GM18861 (cell line): ENCODE results near the gene SAXO2.
"Not testable (repeated sequence)": the region's sequence is repeated elsewhere in the genome, so short reads cannot be mapped to it uniquely, and the experiment has no call there.

Experiments
- ATAC-seq: cut with Tn5 transposase; IDR thresholded peaks from one replicate; pipeline ENCODE4 v1.9.1; 2021; ENCODE audit not compliant: unreplicated experiment

SAXO2 gene

DNA sequence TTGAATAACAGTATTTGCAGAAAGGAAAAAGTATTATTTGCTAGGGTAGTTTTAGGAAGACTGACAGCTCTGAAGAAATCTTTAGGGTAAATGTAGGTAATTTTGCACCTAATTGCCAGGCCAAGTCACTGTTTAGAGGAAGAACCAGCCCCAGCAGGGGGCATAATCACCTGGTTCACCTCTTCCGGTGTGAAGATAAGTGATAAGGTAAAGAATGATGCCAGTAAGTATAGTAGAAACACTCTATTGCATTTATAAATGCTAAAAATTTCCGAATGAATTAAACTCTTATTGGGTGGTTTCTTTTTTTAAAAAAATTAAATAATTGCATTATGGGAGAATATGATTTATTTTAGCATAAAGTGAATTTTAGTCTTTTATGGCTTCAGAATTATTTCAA lies 21.8 kb downstream of the SAXO2 start:
- ATAC-seq = not testable (repeated sequence)

DNA sequence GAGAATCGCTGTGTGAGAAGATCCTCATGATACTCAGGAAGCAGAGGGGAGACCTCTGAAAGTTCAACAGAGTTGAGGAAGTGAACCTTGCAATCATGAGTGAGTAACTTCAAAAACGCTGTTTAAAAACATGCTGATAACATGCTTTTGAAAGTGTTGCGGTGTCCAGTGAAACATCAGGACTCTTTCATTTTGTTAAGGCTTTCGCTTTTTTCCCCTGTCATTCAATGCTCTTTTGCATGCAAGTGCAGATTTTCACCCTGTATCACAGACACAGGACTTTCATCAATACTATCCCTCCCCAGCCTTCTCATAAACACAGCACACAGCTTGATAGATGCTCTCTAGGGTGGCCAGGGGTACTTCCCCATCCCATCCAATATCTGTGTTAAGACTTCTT lies 23.9 kb downstream of the SAXO2 start:
- ATAC-seq = peak; percentile 88

DNA sequence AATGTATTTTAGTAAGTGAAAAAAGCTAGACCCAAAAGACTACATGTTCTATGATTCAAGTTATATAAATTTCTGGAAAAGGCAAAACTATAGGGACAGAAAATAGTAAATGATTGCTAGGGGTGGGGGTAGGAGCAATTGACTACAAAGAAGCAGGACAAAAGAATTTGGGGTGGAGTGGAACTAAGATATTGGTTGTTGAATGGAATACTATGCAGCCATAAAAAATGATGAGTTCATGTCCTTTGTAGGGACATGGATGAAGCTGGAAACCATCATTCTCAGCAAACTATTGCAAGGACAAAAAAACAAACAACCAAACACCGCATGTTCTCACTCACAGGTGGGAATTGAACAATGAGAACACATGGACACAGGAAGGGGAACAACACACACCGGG lies 25.6 kb downstream of the SAXO2 start:
- ATAC-seq = not testable (repeated sequence)

DNA sequence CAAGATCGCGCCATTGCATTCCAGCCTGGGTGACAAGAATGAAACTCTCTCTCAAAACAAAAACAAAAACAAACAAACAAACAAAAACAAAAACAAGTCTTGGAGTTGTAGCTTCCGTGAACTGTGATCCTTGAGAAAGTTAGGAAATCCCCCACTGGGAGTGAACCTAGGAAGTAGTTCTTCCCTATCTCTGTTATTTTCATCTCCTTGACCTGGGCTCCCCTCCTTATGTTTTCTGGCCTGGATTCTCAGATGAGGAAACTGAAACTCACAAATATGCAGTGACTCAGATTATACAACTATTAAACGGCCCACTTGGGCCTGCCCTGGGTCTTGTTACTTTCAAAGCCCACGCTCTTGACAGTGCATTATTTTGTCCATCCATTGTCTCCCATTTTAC lies 29.7 kb downstream of the SAXO2 start:
- ATAC-seq = no peak

DNA sequence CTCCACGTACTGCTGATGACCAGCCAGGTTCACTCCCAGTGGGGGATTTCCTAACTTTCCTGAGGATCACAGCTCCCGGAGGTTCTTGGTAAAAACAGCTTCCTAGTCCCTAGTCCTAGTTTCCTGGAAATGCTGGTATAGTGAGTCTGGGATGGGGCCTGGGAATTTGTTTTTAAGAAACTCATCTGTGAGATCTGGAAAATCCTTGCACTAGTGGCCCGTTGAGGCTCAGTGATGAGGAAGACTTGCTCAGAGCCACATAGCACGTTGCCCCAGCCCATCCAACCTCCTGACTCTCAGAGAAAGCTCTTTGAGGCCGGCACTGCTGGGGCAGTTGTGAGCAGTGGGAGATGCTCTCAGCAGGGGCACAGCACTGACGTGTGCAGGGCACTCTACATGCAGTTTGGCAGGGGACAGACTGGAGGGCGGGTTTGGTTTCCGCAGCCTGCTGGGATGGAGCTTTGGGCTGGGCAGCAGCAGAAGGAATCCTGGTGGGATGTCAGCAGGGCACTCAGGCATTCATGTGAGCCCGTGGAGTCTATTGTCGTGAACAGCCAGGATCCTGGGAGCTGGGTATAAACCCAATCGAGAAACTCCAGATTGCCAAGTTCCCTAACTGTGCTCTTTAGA lies 31.6 kb downstream of the SAXO2 start:
- no peak for ATAC-seq

DNA sequence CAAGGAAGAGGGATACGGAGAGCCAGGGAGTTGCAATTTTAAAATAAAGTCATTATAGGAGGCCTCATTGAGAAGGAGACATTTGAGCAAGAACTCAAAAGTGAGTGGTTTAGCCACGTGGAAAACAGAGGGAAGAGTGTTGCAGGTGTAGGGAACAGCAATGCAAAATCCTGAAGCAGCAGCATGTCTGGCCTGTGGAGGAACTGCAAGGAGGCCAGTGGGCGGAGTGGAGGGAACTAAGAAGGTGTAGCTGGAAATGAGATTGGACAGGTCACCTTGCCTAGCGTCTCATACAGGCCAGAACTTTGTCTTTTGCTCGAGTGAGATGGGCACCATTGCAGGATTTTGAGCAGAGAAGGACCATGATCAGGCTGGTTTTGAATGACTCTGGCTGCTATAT lies 34.9 kb downstream of the SAXO2 start:
- no peak for ATAC-seq

DNA sequence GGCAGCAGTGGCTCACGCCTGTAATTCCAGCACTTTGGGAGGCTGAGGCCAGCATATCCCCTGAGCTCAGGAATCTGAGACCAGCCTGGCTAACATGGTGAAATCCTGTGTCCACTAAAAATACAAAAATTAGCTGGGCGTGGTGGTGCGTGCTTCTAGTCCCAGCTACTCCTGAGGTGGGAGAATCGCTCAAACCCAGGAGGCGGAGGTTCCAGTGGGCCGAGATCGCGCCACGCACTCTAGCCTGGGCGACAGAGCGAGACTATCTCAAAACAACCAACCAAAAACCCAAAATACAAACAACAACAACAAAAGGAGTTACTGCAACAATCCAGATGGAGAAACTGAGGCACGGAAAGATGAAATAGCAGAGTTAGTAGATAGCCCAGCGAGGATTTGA lies 35.4 kb downstream of the SAXO2 start:
- ATAC-seq = no peak

DNA sequence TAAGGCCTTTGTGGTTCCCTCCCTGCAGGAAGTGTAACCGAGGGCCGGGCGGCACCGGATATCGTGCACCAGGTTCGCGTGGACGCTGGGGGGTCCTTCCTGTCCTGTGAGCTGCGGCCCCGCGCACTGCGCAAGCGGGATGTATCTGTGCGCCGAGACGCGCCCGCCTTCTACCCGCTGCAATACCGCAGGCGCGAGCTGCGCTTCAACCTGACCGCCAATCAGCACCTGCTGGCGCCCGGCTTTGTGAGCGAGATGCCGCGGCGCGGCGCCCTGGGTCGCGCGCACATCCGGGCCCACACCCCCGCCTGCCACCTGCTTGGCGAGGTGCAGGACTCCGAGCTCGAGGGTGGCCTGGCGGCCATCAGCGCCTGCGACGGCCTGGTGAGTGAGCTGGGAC lies 35.9 kb downstream of the SAXO2 start:
- ATAC-seq = no peak

DNA sequence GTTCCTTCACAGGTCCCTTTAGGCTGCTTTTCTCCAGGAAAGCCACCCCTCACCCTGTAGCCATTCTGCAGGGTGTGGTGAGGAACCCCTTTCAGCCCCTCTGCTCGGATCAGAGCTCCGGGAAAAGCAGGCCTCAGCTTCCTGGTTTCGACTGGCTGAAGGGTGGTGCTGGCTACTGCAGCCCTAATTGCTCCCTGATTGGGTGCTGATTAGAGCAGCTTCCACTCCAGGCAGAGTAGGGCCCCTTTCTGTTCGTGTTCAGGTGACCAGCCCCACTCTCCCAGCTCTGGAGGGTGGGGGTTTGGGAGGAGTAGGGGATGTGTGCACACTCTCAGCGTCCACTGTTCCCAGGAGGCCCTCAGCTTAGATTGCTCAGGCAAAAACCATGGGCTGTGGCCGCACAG lies 36.9 kb downstream of the SAXO2 start:
- ATAC-seq = not testable (repeated sequence)

DNA sequence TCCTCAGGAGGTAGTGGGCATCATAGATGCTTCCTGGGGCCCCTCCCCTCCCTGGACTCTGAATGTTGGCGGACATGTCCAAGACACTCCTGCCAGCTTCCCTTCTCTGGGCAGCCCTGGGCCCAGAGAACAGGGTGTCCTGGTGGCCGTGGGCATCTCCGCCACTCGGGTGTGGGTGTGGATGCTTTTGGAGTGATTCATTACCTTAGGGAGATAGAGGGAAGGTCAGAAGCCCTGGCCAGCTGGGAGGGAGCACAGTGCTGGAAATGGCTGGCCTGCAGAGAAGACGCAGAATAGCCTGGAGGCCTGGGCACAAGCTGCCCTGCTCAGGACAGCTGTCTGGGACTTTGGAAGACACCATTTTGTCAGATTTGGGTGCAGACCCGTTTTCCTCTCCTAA lies 37.7 kb downstream of the SAXO2 start:
- not testable (repeated sequence) for ATAC-seq

DNA sequence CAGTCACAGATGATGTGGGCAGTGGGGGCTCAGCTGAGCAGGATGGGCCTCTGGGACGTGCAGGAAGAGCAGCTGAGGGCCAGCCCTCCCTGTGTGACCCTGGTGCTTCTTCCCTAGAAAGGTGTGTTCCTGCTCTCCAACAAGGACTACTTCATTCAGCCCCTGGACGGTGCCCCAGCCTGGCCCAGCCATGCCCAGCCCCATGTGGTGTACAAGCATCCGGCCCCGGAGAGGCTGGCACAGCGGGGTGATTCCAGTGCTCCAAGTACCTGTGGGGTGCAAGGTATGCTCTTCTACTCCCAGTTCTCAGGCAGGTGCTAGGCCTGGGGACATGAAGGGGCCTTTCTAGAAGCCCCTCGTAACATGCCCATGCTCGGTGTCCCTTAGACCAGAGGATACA lies 38.3 kb downstream of the SAXO2 start:
- no peak for ATAC-seq

DNA sequence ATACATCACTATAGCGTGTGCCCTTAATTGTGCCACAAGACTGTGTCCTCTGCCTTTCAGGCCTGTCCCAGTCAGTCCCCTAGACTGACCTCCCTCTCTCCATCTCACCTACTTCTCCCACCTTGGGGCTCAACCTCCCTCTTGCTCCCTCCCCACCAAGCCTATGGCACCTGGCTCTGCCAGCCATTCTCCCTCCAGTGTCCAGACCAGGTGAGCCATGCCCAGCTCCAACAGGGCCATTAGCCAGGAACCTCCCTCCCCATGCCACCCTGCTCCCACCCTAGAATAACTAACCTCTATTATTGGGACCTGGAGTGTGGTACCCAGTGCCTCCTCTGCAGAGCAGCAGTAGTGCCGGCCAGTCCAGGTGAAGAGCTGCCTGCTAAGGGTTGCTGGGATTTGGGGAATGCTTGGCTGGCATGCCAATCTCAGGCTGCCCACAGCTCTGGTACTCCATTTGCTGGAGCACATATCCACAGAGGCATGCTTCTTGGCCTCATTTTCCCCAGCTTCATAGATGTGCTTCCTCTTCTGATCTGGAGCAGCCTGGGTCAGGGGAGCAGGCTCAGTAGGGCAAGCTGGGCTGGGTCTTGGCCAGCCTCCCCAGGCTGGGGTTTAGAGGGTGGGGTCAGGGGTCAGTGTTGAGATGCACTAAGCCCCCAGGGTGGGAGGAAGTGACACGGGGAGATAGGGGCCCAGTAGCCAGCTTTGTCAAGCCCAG lies 38.8 kb downstream of the SAXO2 start:
- ATAC-seq = no peak

DNA sequence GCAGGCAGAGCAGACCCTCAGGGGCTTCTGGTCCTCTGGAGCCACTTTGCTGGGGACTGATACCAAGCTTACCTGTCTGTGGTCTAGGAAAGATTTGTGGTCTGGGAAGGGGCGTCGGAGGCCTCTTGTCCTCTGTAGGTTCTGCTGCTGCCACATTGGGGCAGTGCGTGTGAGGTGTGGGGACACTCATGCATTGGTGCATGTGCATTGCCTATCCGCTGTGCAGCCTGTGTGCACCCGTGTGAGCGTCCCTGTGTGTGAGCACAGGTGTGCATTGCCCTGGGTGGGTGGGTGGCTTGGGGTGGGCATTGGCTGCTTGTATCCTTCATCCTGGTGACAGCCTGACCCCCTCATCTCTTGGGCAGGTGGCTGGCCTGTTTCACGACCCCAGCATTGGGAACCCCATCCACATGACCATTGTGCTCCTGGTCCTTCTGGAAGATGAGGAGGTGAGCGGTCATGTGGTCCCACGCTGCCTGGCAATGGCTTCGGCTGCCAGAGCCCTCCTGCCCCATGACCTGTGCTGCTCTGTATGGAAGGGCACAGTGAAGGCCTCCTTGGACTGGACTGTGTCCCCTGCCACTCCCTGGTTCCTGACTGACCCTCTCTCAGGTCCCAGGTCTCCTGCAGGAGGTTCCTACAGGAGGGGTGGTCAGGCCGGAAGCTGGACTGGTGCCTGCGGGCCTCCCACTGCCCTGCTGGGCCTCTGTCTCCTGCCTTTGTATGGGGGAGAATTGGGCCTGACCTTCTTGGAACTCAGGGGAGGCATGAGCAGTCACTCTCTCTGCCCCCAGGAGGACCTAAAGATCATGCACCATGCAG lies 41.5 kb downstream of the SAXO2 start:
- no peak for ATAC-seq

DNA sequence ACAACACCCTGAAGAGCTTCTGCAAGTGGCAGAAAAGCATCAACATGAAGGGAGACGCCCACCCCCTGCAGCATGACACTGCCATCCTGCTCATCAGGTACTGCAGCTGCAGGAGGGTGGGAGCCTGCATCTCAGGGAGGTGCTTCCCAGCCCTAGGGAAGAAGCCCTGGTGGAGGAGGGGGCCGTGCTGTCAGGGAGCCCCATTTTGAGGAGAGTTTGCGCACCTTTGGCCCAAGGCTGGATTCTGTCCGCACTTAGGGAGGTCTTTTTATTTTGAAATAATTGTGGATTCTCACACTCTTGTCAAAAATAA lies 42.1 kb downstream of the SAXO2 start:
- ATAC-seq = no peak

DNA sequence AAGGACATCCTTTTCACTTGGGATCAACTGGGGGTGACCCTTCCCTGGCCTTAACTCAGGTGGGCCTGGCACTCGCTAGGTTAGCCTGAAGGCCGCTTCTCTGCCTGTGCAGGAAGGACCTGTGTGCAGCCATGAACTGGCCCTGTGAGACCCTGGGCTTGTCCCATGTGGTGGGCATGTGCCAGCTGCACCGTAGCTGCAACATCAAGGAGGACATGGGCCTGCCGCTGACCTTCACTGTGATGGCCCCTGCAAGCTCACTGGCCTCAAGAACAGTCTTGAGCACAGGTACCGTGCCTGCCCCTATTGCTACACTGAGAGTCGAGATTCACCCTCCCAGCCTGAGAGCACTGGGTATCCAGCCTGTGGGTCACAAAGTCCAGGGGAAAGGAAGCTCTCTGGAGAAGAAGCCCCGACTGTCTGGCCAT lies 43.0 kb downstream of the SAXO2 start:
- ATAC-seq = no peak

DNA sequence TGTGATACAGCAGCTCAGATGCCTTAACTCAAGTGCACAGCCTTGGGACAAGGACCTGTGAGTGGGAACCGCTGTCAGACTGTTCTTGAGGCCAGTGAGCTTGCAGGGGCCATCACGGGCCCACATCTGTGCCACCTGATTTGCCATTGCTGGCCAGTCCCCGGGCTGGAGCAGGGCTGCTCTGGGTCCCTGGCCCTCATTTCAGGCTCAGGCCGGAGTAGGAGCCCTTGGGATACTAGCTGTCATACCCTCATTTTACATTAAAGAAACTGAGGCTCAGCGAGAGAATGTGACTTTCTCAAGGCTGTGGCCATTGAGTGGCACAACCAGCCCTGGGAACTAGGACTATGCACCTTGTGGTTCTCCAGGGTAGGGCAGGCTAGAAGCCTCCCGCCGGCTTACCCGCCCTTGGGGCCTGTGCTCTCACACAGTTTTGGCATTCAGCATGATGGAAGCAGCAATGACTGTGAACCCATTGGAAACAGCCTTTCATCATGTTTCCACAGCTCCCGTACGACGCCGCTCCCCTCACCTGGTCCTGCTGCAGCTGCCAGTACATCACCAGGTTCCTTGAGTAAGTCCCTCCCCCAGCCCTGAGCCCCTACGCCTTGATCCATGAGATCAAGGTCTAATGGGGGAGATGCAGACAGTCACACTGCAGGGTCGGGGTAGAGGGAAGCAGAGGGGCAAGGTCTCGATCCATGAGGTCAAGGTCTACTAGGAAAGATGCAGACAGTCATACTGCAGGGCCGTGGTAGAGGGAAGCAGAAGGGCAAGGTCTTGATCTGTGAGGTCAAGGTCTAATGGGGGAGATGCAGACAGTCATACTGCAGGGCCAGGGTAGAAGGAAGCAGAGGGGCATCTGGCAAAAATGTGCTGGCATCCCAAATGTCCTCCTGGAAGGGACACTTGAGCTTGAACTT lies 44.4 kb downstream of the SAXO2 start:
- ATAC-seq = no peak

DNA sequence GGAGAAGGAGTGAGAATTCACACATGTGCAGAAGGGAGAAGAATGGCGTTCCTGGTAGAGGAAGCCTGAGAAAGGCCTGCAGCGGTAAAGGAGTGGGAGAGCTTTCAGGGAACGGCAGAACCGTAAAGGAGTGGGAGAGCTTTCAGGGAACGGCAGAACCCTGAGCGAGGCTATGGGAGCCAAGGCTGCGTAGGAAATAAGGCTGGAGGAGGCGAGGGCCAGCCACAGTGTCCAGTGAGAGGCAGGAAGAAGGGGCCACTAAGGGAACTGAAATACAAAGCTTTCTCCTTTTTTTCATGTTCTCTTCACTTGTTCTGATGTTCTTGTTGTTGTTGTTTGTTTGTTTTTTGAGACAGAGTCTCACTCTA lies 45.1 kb downstream of the SAXO2 start:
- no peak for ATAC-seq

DNA sequence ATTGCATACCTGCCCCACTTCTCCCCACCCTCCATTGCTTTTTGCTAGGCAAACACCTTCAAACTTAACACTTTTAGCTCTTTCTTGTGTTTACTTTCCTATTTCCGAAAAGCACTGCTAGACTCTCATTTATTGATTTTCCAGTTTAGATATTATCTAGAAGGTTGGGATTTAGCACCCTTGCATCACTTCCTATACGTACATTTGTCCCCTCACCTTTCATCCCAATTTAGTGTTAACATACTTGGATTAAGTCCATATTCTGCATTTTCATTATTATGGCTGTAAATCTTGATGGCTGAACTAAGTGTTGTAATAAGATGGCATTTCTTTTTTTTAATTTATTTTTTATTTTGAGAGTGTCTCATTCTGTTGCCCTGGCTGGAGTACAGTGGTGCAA lies 47.2 kb downstream of the SAXO2 start:
- ATAC-seq = no peak

DNA sequence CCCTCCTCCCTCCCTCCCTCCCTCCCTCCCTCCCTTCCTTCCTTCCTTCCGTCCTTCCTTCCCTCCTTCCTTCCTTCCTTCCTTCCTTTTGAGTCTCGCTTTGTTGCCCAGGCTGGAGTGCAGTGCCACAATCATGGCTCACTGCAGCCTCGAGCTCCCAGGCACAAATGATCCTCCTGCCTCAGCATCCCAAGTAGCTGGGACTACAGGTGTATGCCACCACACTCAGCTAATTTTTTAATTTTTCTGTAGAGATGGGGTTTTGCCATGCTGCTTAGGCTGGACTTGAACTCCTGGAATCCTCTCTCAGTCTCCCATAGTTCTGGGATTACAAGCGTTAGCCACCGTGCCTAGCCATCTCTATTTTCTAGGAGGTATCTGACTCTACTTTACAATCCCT lies 48.7 kb downstream of the SAXO2 start:
- not testable (repeated sequence) for ATAC-seq

DNA sequence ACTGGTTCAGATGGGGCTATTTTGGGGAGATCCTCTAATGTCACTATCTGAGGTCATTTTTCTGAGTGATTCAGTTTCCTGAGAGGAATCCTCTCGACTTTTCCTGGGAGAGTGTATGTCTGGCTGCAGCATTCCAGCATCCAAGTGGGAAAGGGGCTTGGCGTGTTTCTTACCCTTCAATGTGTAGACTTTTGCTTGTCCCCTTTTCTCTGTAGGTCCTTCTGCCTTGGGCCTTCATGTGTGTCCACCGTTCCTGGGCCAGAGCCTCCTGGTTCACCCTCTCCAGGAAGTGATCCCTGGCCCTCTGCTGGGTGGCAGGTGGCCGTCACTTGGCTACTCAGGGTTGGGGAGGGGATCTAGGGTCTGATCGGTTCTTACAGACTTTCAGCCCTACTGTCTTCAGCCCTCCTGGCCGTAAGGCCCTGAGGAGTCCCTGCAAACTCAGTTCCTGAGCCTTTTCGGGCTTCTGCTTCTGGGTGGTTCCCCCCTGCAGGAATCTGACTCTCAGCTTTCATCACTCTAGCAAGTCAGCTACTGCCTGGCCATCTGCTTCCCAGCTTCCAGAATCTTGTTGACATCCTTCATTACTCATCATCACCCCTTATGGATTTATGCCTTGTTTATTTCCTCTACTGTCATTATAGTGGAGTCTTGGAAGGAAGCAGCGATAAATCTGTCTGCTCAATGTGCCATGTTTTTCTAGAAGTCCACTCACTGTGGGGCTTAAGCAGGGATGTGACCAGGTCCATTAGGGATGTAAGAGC lies 50.1 kb downstream of the SAXO2 start:
- ATAC-seq = no peak
